GM12872 (cell line): ENCODE data around the gene TECPR2.

Experiments used
- TF ChIP-seq, protein P1 (sequence below): IDR thresholded peaks from 3 replicates; pipeline ENCODE4 v1.5.1; 2011; ENCODE audit warnings: low read depth, mild to moderate bottlenecking, low read length, moderate library complexity; ENCODE audit not compliant: insufficient read depth

The TECPR2 gene

GRCh38 chr14:102508774-102509745 is 146.3 kb downstream of the TECPR2 start:
- TF ChIP-seq, protein P1, sequence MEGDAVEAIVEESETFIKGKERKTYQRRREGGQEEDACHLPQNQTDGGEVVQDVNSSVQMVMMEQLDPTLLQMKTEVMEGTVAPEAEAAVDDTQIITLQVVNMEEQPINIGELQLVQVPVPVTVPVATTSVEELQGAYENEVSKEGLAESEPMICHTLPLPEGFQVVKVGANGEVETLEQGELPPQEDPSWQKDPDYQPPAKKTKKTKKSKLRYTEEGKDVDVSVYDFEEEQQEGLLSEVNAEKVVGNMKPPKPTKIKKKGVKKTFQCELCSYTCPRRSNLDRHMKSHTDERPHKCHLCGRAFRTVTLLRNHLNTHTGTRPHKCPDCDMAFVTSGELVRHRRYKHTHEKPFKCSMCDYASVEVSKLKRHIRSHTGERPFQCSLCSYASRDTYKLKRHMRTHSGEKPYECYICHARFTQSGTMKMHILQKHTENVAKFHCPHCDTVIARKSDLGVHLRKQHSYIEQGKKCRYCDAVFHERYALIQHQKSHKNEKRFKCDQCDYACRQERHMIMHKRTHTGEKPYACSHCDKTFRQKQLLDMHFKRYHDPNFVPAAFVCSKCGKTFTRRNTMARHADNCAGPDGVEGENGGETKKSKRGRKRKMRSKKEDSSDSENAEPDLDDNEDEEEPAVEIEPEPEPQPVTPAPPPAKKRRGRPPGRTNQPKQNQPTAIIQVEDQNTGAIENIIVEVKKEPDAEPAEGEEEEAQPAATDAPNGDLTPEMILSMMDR, result no peak

DNA sequence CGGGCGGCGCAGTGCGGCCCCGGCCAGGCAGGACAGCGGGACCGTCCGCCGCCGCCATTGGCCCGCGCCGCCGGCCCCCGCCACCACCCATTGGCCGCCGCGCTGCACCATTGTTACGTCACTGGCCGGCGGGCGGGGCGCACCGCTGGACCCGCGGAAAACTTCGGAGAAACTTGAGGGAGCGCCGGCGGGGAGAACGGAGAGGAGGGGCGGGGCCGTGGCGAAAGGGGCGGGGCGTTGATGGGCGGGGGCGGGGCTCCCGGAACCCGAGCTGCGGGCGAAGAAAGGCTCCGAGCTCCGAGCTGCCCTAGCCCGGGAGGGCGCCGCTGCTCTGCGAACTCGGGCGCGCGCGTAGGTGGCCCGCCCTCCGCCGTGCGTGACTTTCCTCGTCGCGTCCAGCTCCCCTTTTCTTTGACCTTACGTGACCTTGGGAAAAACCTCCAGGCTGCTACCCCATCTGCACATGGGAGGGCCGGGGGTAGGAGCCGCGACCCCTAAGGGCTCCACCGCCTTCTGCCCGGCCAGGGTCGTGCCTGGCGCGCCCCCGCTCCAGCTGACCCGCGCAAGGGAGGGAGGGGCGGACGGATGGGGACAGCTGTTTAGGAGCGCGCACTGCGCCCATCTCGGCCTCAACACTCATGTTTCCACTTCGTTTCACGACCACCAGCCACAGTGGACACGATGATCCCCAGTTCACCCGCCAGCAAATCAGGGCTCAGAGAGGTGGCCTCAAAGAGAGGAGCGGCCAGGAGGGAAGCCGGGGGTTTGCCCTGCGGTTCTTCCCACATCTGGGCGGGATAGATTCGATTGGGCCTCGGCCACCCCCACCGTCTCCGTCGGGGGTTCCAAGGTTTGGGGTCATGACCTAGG is 147.2 kb downstream of the TECPR2 start, which contains the start of gene ANKRD9:
Gene ANKRD9, minus strand, starts transcription at position 31 of the 870 bp plus-strand sequence. CDS start 1,887 bp downstream, outside the sequence.
- TF ChIP-seq, protein P1, result no peak

GRCh38 chr14:102510616-102511520 is 148.1 kb downstream of the TECPR2 start:
- TF ChIP-seq, protein P1, result no peak

GRCh38 chr14:102511538-102511937 is 148.8 kb downstream of the TECPR2 start:
- TF ChIP-seq, protein P1, result no peak

DNA sequence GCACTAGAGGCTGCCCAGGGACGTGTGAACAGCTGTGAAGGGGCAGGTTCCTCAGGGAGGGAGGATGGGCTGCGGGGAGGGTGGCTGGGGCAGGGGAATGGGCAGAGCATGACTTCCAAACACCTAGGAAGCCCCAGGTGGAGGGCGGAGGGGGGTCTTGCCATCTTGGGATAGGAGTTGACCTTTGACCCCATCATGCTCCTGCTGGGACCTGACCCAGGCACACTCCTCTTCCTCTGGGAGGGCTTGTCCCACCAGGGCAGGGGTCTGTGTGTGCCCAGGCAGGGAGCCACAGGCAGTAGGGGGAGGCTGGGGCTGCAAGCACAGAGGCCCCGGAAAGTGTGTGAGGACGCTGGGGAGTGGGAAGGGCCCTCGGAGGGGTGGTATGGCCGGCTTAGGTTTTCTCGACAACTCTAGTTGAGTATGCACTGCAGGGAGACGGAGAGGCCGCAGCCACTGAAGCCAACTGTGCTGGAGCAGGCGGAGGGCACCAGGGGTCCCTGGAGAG is 150.1 kb downstream of the TECPR2 start:
- TF ChIP-seq, protein P1, result no peak

DNA sequence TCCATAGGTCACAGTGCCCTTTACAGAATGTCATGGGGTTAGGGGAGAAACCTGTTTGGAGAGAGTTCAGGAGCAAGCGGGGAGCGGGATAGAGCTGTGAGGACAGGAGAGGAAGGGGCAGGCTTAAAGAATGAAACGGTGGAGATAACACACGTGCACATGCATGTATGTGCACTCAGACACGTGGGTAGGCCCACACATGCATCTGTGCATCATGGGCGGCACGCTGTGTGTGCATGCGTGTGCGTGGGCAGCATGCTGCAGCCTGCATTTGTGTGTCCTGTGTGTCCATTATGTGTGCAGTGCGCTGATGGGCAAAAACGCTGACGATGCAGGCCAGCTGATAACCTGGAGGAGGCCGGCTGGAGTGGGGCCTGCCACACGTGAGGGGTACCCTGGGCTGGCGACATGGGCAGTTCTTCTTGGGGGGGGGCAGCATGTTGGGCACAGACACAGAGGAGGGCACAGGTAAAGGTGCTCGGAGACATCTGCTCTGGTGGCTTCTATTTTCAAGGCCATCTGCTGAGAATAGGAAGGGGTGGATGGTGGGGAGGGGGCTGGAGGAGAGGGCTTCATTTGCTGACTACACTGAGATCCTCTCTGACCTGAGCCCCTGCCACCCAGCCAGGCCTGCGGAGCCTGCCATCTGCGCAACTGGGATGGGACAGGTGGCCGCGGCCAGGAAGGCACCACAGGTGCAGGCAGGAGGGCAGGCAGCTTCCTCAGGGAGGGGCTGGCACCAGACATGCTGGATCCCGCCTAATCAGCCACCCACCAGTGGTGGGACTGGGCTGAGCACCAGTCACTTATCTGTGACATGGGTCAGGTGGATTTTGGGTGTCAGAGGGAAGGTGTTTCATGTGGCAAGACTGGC is 151.4 kb downstream of the TECPR2 start:
- TF ChIP-seq, protein P1, result no peak
